Esophagus squamous epithelium (tissue), 4 donors: ENCODE data around the gene GALNT10.

ENCODE experiments used
- CTCF ChIP-seq, 6 experiments: fragments of 450-650 bp in 4 of 6; fragments of 200-600 bp in 2 of 6; sonication (generic) in 2 of 6; IDR thresholded peaks; one replicate each; pipeline ENCODE4 v1.5.1; 2016 to 2019; ENCODE audit warnings: antibody characterized with exemption in 6 of 6, mild to moderate bottlenecking in 4 of 6, moderate library complexity in 4 of 6
- POLR2A ChIP-seq, 4 donors: fragments of 450-650 bp; IDR thresholded peaks; one replicate each; pipeline ENCODE4 v1.6.1; 2017; ENCODE audit warnings: antibody characterized with exemption in 4 of 4, mild to moderate bottlenecking in 4 of 4, moderate library complexity in 3 of 4

GRCh38 chr5:154267516-154267915, 77.0 kb downstream of the GALNT10 start:
- TF ChIP-seq CTCF (IDR thresholded peaks at IDR 0.05): no peak
- no peak for TF ChIP-seq POLR2A (IDR thresholded peaks at IDR 0.05)
